Left lobe of liver (tissue), 2 donors: ENCODE results near the gene APBA2. TPM values are rescaled to one million over a fixed set of nuclear protein-coding genes. Genes with fewer than 3 reads are reported as not detected.

Experiments
- ATAC-seq: fragments of 200-7000 bp; cut with Tn5 transposase; one replicate; pipeline ENCODE4 v1.9.1; 2020; ENCODE audit warnings: mild to moderate bottlenecking, moderate library complexity
- DNase-seq: peaks from one replicate; pipeline ENCODE4 v3.0.0-alpha.2; 2020; ENCODE audit warnings: low spot score
- total RNA-seq: library from RNA; stranded (reverse); gene quantifications from one replicate; pipeline ENCODE4 v1.2.1, GENCODE V29; 2021
- donor health status: DM: no; HTN: no; CAD: no; lungs with moderate emphysema.
- donor health status: DM: no; HTN: yes; CAD: no.

APBA2 gene
- total RNA-seq, 1 donor from 2014 or later = 0.28 TPM

DNA sequence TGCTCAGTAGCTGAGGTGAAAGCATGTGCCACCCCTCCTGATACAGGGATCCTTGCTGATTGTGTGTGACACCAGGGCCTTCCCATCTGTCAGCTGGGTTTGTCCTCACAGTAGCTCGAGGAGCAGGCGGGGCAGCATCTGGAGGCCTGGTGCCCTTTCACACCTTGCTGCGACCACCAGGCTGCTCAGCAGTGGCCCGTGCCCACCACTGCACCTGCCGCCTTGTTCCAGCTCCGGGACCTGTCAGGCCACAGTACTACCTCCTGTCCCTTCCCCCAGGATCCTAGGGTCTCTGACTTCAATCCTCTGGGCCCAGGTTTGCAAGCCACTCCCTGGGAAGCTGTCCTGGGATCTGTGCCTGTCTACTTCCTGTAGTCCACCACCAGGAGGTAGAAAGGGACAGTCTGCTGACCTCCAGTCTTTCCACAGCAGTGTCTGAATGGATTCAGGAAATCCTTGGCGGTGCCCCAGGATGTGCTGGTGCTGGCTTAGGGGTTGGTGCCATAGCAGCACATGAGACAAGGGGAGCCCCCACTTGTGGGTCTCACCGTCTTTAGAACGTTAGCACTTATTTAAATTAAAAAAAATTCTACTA, 27.5 kb downstream of the APBA2 start:
- ATAC-seq (peak; percentile 24), DNase-seq (no peak)

- no peak for DNase-seq
- ATAC-seq = no peak
These were observed 28.3 kb downstream of the APBA2 start for GRCh38 chr15:28914046-28914445.

GRCh38 chr15:28914483-28915023, 28.8 kb downstream of the APBA2 start:
- ATAC-seq = no peak
- DNase-seq = no peak

GRCh38 chr15:28915041-28915810, 29.5 kb downstream of the APBA2 start:
- peak; percentile 31 for ATAC-seq
- DNase-seq = no peak

- ATAC-seq = no peak
These were observed 30.2 kb downstream of the APBA2 start for GRCh38 chr15:28915935-28916334.

DNA sequence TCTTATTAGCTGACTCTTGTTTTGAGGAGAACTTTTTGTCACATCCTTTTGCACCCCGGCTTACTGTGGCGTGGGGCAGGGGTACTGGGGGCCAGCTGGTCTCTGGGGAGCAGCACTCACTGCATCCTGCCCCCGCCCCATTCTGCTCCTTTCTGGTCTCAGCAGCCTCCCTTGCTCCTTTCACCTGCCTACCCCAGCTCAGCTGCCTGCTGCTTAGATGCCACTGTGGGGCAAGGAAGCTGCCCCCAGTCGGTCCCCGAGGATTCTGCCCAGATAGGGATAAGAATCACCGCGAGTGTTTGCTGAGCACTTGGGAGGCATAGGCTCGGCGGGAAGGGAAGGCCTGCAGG, 32.0 kb downstream of the APBA2 start:
- ATAC-seq (no peak), DNase-seq (no peak)

More at GRCh38 chr15:28915935-28916334, 30.2 kb downstream of the APBA2 start:
- DNase-seq = no peak

DNA sequence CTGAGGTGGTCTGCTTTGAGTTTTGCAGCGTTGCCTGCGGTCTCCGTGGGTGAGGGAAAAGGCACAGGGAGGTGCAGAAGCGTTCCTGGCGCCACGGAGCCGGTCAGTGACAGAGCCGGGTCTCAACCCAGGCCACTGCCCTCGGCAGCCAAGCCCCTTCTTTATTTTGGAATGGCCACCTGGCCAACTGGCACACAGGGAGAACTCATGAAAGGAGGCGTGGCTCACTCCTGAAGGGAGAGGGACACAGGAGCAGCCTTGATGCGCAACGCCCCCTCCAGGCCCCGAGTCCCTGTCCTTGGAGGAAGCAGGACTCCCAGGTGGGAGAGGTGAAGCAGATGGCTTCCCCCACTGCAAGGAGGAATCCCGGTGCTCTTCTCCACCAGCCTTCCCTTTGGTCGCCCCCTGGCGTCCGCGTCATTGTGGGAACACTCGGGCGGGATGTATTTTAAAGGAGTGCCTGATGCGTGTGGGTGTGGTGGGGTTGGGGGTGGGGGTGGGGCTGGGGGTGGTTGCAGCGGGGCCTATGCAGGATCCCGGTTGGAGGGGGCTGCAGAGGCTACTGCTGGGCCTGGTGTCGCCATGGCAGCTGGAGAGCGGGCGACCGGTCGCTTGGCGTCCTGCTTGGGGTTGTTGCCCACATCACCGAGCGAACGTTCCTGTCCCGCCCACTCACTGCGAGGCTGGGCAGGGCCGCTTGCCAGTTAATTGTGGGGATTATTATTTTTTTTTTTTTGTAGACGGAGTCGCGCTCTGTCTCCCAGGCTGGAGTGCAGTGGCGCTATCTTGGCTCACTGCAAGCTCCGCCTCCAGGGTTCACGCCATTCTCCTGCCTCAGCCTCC, 32.6 kb downstream of the APBA2 start:
- DNase-seq (no peak), ATAC-seq (no peak)

- no peak for DNase-seq
- ATAC-seq = no peak
These were observed 33.4 kb downstream of the APBA2 start for GRCh38 chr15:28919201-28919635.

- DNase-seq (no peak), ATAC-seq (no peak)
These were observed 34.2 kb downstream of the APBA2 start for GRCh38 chr15:28919679-28920655.

DNA sequence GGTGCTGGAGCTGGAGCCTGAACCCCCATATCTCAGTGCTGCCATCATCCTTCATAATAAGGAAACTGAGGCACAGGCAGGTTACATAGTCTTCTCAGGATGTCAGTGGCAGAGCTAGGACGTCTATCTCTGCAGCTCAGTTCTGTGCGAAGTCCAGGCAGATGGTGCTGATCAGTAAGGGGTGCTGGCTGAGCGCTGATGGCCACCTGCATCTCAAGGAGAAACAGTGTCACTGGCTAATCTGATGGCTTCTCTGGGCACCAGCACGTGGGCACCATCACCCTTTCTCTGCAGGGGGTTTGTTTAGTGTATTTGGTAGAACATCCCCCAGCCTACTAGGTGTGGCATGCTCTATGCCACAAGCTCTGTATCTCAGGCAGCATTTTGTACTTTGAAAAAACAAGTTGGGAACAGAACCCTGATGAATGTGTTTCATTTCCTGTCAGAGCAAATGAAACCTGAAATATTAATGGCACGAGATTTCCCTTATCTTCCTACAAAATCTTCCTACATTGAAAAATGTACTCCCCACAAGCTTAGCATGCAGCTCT, 35.1 kb downstream of the APBA2 start:
- DNase-seq (no peak), ATAC-seq (no peak)

GRCh38 chr15:28921336-28921735, 35.6 kb downstream of the APBA2 start:
- DNase-seq (no peak), ATAC-seq (no peak)

DNA sequence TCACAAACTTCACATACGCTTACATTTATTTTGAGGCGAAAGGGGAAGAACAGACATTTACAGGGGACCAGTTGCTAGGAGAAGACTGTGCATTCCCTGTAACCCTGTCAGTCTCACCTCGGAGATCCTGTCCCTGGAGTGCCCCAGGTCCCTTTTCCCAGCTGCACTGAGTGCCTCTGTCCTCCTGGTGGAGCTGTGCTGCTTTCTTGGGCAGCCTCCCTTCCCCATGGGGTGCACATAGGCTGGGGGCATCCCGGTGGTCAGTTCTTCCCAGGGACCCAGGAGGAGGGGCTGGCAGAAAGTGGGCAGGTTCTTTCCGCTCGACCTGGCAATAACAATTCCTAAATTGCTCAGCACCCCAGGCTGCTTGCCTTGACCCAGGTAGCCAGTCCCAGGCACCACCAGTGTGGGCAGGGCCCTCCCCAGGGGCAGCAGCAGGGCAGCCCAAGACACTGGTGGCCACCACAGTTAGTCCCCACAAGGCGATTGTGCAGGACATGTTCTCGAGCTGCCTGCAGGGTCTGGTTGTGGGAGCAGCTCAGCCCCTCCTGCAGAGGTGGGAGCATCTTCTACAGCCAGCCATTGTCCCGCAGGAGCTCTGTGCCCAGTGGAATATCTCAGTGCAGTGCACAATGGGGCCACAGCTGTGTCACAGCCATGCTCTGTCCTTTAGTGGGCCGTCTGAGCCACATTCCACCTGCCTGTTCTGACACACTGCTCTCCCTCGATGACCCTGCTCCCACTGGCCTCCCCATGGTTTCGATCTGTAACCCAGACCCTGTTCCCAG, 36.3 kb downstream of the APBA2 start:
- no peak for ATAC-seq
- DNase-seq = no peak

GRCh38 chr15:28922707-28923012, 36.9 kb downstream of the APBA2 start:
- ATAC-seq = no peak
- no peak for DNase-seq

GRCh38 chr15:28923726-28924280, 38.0 kb downstream of the APBA2 start:
- no peak for ATAC-seq

DNA sequence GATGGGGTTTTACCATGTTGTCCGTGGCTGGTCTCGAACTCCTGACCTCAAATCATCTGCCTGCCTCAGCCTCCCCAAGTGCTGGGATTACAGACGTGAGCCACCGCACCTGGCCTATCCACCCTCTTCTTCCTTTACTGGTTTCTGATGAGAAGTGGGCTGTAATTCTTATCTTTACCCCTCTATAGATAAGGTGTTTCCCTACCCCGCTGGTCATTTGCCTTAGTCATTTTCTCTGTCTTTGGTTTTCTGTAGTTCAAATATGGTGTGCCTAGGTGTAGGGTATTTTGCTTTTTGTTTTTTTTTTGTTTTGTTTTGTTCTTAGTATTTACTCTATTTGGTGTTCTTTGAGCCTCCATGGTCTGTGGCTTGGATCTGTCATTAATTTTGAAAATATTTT, 41.3 kb downstream of the APBA2 start:
- ATAC-seq (no peak), DNase-seq (no peak)

More at GRCh38 chr15:28923726-28924280, 38.0 kb downstream of the APBA2 start:
- no peak for DNase-seq

- DNase-seq (no peak), ATAC-seq (no peak)
These were observed 43.4 kb downstream of the APBA2 start for GRCh38 chr15:28929200-28929599.

- no peak for ATAC-seq
- DNase-seq = no peak
These were observed 44.2 kb downstream of the APBA2 start for GRCh38 chr15:28930011-28930410.

- DNase-seq (no peak), ATAC-seq (no peak)
These were observed 44.9 kb downstream of the APBA2 start for GRCh38 chr15:28930476-28931291.
